ENCODE data around the gene MTR.

GRCh38 chr1:236821091-236821627 lies 26.1 kb downstream of the MTR start:
- TF ChIP-seq, protein P1, sequence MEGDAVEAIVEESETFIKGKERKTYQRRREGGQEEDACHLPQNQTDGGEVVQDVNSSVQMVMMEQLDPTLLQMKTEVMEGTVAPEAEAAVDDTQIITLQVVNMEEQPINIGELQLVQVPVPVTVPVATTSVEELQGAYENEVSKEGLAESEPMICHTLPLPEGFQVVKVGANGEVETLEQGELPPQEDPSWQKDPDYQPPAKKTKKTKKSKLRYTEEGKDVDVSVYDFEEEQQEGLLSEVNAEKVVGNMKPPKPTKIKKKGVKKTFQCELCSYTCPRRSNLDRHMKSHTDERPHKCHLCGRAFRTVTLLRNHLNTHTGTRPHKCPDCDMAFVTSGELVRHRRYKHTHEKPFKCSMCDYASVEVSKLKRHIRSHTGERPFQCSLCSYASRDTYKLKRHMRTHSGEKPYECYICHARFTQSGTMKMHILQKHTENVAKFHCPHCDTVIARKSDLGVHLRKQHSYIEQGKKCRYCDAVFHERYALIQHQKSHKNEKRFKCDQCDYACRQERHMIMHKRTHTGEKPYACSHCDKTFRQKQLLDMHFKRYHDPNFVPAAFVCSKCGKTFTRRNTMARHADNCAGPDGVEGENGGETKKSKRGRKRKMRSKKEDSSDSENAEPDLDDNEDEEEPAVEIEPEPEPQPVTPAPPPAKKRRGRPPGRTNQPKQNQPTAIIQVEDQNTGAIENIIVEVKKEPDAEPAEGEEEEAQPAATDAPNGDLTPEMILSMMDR (IDR thresholded peaks at IDR 0.05): no peak
- TF ChIP-seq NR3C1 (CRISPR knock-in tag; conservative IDR thresholded peaks at IDR 0.05; ENCODE audit: low read depth): no peak
- TF ChIP-seq NR2C2 (CRISPR knock-in tag; IDR thresholded peaks at IDR 0.05): no peak
- no peak for TF ChIP-seq PRDM15 (CRISPR knock-in tag; IDR thresholded peaks at IDR 0.05)
- TF ChIP-seq, protein P2, sequence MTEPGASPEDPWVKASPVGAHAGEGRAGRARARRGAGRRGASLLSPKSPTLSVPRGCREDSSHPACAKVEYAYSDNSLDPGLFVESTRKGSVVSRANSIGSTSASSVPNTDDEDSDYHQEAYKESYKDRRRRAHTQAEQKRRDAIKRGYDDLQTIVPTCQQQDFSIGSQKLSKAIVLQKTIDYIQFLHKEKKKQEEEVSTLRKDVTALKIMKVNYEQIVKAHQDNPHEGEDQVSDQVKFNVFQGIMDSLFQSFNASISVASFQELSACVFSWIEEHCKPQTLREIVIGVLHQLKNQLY (CRISPR knock-in tag; IDR thresholded peaks at IDR 0.05): no peak
- TF ChIP-seq, protein P3, sequence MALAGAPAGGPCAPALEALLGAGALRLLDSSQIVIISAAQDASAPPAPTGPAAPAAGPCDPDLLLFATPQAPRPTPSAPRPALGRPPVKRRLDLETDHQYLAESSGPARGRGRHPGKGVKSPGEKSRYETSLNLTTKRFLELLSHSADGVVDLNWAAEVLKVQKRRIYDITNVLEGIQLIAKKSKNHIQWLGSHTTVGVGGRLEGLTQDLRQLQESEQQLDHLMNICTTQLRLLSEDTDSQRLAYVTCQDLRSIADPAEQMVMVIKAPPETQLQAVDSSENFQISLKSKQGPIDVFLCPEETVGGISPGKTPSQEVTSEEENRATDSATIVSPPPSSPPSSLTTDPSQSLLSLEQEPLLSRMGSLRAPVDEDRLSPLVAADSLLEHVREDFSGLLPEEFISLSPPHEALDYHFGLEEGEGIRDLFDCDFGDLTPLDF (CRISPR knock-in tag; IDR thresholded peaks at IDR 0.05): no peak
- no peak for TF ChIP-seq ZNF138 (CRISPR knock-in tag; conservative IDR thresholded peaks at IDR 0.05)
- TF ChIP-seq, protein P4, sequence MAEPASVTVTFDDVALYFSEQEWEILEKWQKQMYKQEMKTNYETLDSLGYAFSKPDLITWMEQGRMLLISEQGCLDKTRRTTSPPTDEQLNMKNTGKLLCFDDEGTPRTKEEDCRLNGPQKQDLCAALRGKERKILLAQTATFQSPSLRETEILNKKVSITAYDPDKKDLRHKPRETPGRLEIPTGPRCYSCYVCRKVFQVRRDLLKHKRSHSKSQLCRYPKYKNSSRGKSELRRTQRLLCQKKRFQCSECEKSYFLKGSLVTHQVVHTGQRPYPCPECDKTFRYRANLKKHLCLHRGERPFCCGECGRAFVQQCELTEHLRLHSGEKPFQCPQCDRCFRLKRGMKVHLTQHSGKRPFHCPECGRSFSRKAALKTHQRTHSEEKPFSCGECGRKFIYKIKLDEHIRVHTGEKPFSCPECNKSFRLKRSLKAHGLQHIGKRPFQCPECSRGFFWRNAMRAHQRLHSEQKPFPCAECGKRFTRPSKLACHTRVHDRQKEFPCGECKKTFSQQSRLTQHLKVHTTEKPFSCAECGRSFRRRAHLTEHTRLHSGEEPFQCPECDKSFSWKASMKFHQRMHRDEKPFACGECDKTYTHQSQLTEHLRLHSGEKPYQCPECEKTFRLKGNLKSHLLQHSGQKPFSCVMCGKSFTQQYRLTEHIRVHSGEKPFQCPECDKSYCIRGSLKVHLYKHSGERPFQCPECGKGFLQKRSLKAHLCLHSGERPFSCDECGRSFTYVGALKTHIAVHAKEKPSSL (CRISPR knock-in tag; conservative IDR thresholded peaks at IDR 0.05): no peak
- no peak for TF ChIP-seq ETV6 (CRISPR knock-in tag; IDR thresholded peaks at IDR 0.05)
- no peak for TF ChIP-seq USF2 (CRISPR knock-in tag; IDR thresholded peaks at IDR 0.05)
- TF ChIP-seq CREB1 (CRISPR knock-in tag; IDR thresholded peaks at IDR 0.05): no peak

Measured in WTC11 (cell line).